Measurements from ENCODE around the gene OS9. TPM values are rescaled to one million over a fixed set of nuclear protein-coding genes. Genes with fewer than 3 reads are reported as not detected.
"Not testable (repeated sequence)": the region's sequence is repeated elsewhere in the genome, so short reads cannot be mapped to it uniquely, and the experiment has no call there.

Gene OS9
- total and polyA plus RNA-seq, 9 donors = 128 to 387 (median 200) TPM

- Histone ChIP-seq H3K9me3 (no peaks in the 10 kb centered on the region), H3K27me3 (no peaks in the 10 kb centered on the region), H3K36me3 (no peaks in the 10 kb centered on the region), H3K27ac (no peak overlapping the region), H3K4me3 (no peak overlapping the region), H3K4me1 (ENCODE audit: insufficient read depth) (no peaks in the 10 kb centered on the region)
- no peak for TF ChIP-seq POLR2A (IDR thresholded peaks at IDR 0.05)
- TF ChIP-seq EP300 (IDR thresholded peaks at IDR 0.05) = no peak
- no peak for TF ChIP-seq CTCF (IDR thresholded peaks at IDR 0.05)
- no peak for DNase-seq
- intact Hi-C loops (cut with DNase I) = no loop called here
- WGBS, 3 donors = 90 to 93% (median 91%) methylated on average over 5 of the region's 5 CpGs
Observed at GRCh38 chr12:57713209-57713608, 19.3 kb downstream of the OS9 start.

- WGBS, 3 donors = 91 to 96% (median 94%) methylated on average over 6 of the region's 6 CpGs
- H3K27me3 ChIP-seq; H3K36me3 ChIP-seq; H3K9me3 ChIP-seq; H3K27ac ChIP-seq; H3K4me1 ChIP-seq (ENCODE audit: insufficient read depth); H3K4me3 ChIP-seq; intact Hi-C loops (cut with DNase I); DNase-seq: not testable (repeated sequence)
Observed at GRCh38 chr12:57715036-57715748, 21.3 kb downstream of the OS9 start.

- 92 to 94% (median 92%) methylated on average over 12 of the region's 12 CpGs for WGBS, 3 donors
- H3K4me1 ChIP-seq (ENCODE audit: insufficient read depth) = no peaks in the 10 kb centered on the region
- TF ChIP-seq CTCF (IDR thresholded peaks at IDR 0.05) (no peak), EP300 (IDR thresholded peaks at IDR 0.05) (no peak), POLR2A (IDR thresholded peaks at IDR 0.05) (no peak)
- no peak overlapping the region for H3K4me3 ChIP-seq
- intact Hi-C loops (cut with DNase I) = no loop called here
- no peaks in the 10 kb centered on the region for H3K36me3 ChIP-seq
- no peaks in the 10 kb centered on the region for H3K27me3 ChIP-seq
- DNase-seq = no peak
- no peaks in the 10 kb centered on the region for H3K9me3 ChIP-seq
- H3K27ac ChIP-seq = no peak overlapping the region
Observed at GRCh38 chr12:57715786-57716185, 21.9 kb downstream of the OS9 start.

GRCh38 chr12:57716305-57716704 is 22.4 kb downstream of the OS9 start:
- no peak overlapping the region for H3K27ac ChIP-seq
- H3K4me1 ChIP-seq (ENCODE audit: insufficient read depth) = no peaks in the 10 kb centered on the region
- WGBS, 3 donors = 91 to 96% (median 93%) methylated on average over 4 of the region's 4 CpGs
- DNase-seq = no peak
- intact Hi-C loops (cut with DNase I) = no loop called here
- no peaks in the 10 kb centered on the region for H3K9me3 ChIP-seq
- no peaks in the 10 kb centered on the region for H3K36me3 ChIP-seq
- no peaks in the 10 kb centered on the region for H3K27me3 ChIP-seq
- TF ChIP-seq POLR2A (IDR thresholded peaks at IDR 0.05) (no peak), EP300 (IDR thresholded peaks at IDR 0.05) (no peak), CTCF (IDR thresholded peaks at IDR 0.05) (no peak)
- H3K4me3 ChIP-seq = no peak overlapping the region

- no peak overlapping the region for H3K4me3 ChIP-seq
- H3K4me1 ChIP-seq (ENCODE audit: insufficient read depth) = no peaks in the 10 kb centered on the region
- intact Hi-C loops (cut with DNase I) = no loop called here
- no peaks in the 10 kb centered on the region for H3K27me3 ChIP-seq
- WGBS, 3 donors = 94 to 99% (median 97%) methylated on average over 5 of the region's 5 CpGs
- H3K9me3 ChIP-seq = no peaks in the 10 kb centered on the region
- DNase-seq = no peak
- no peaks in the 10 kb centered on the region for H3K36me3 ChIP-seq
- no peak for TF ChIP-seq CTCF (IDR thresholded peaks at IDR 0.05)
- TF ChIP-seq POLR2A (IDR thresholded peaks at IDR 0.05) = no peak
- no peak for TF ChIP-seq EP300 (IDR thresholded peaks at IDR 0.05)
- no peak overlapping the region for H3K27ac ChIP-seq
Observed at GRCh38 chr12:57717131-57717530, 23.2 kb downstream of the OS9 start.
